HG03520 (cell line): ENCODE data around the gene KCTD8.
"Not testable (repeated sequence)": the region's sequence is repeated elsewhere in the genome, so short reads cannot be mapped to it uniquely, and the experiment has no call there.

ENCODE experiments used
- ATAC-seq: cut with Tn5 transposase; IDR thresholded peaks from one replicate; pipeline ENCODE4 v1.9.1; 2021; ENCODE audit warnings: mild to moderate bottlenecking, moderate library complexity; ENCODE audit not compliant: unreplicated experiment

The KCTD8 gene

GRCh38 chr4:44342800-44343199 is 105.8 kb downstream of the KCTD8 start:
- ATAC-seq, result no peak

GRCh38 chr4:44326741-44327140 is 121.9 kb downstream of the KCTD8 start:
- ATAC-seq, result no peak

GRCh38 chr4:44320833-44321232 is 127.8 kb downstream of the KCTD8 start:
- ATAC-seq, result no peak

- ATAC-seq, result no peak
These were observed 129.5 kb downstream of the KCTD8 start for GRCh38 chr4:44319129-44319528.

- ATAC-seq, result no peak
These were observed 134.9 kb downstream of the KCTD8 start for GRCh38 chr4:44313702-44314101.

- ATAC-seq, result no peak
These were observed 161.1 kb downstream of the KCTD8 start for GRCh38 chr4:44287505-44287904.

- ATAC-seq, result no peak
These were observed 169.1 kb downstream of the KCTD8 start for GRCh38 chr4:44279469-44279868.

GRCh38 chr4:44279066-44279465 is 169.5 kb downstream of the KCTD8 start:
- no peak for ATAC-seq

- no peak for ATAC-seq
These were observed 191.1 kb downstream of the KCTD8 start for GRCh38 chr4:44257461-44257860.

DNA sequence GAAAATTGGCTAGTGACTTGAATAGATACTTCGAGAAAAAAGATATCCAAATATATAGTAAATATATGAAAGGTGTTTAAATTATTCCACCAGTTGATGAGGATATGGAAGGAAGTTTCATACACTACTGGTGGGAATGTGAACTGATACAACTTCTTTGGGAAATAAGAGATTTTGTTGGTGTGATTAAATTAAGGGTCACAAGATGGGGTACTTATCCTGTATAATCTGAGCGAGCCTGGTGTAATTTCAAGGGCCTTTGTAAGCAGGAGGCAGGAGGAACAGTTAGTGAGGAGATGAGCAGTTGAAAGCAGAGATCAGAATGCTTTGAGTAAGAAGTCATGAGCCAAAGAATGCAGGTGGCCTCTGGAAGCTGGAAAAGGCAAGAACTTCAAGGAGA is 192.2 kb downstream of the KCTD8 start:
- ATAC-seq, result no peak

- no peak for ATAC-seq
These were observed 211.0 kb downstream of the KCTD8 start for GRCh38 chr4:44237643-44238042.

GRCh38 chr4:44235897-44236296 is 212.7 kb downstream of the KCTD8 start:
- no peak for ATAC-seq

- ATAC-seq, result no peak
These were observed 216.3 kb downstream of the KCTD8 start for GRCh38 chr4:44232262-44232661.

DNA sequence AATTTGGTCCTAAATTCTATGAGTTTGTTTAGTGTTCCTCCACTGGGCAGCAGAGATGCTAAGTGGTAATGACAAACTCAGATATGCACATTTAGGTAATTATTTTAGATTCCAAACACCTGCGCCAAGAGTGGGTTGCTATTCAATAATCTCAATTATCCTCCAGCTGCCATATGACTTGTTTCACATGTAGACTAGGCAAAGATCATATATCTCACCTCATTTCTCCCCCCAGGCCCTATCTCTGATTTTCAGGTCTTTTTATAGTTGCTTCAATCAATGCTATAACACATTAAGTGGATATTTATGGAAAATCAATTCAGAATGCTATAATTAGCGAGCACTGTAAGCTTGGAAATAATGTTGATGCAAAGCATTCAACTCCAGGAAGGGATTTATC is 217.6 kb downstream of the KCTD8 start:
- no peak for ATAC-seq

GRCh38 chr4:44228326-44228725 is 220.3 kb downstream of the KCTD8 start:
- no peak for ATAC-seq

DNA sequence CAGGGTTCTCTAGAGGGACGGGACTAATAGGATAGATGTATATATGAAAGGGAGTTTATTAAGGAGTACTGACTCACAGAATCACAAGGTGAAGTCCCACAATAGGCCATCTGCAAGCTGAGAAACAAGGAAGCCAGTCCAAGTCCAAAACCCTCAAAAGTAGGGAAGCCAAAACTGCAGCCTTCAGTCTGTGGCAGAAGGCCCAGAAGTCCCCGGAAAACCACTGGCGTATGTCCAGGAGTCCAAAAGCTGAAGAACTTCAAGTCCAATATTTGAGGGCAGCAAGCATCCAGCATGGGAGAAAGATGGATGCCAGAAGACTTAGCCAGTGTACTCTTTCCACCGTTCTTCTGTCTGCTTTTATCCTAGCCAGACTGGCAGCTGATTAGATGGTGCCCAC is 227.2 kb downstream of the KCTD8 start:
- no peak for ATAC-seq

GRCh38 chr4:44210750-44211149 is 237.9 kb downstream of the KCTD8 start:
- ATAC-seq, result no peak

DNA sequence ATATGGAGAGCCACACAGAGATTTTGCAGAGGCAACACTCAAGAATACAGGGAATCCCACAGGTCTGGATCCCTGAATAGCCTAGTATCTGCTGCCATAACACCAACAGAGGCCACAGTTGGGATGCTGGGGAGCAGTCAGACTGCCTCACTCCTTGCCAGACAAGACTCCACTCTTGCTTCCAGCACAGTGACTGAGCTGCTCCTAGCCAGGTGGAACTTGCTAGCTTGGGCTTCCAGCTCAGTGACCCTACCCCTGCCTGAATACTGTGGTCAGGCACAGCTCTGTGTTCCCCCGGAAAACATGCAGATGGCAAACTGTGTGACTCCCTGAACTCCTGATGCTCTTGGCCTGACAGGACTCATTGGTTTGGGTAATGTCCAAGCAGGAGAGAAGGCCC is 251.8 kb downstream of the KCTD8 start:
- ATAC-seq, result no peak

DNA sequence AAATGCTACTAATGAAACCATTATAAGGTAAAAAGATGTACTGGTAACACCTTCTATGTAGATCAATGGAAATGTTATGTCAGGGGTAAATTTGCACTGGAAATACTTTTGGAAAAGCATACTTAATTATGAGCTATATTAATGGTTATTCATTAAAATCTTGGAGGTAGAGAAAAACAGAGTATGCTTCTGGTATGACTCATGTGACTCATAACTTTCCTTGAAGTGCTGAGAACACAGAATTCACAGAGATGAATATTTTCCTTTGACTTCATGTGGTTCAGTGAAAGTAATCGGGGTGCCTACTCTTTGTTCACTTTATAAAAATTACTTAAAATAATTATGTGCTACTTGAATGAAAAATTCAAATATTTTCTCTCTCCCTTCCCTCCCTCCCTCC is 254.2 kb downstream of the KCTD8 start:
- no peak for ATAC-seq

GRCh38 chr4:44186850-44187246 is 261.8 kb downstream of the KCTD8 start:
- ATAC-seq, result no peak

DNA sequence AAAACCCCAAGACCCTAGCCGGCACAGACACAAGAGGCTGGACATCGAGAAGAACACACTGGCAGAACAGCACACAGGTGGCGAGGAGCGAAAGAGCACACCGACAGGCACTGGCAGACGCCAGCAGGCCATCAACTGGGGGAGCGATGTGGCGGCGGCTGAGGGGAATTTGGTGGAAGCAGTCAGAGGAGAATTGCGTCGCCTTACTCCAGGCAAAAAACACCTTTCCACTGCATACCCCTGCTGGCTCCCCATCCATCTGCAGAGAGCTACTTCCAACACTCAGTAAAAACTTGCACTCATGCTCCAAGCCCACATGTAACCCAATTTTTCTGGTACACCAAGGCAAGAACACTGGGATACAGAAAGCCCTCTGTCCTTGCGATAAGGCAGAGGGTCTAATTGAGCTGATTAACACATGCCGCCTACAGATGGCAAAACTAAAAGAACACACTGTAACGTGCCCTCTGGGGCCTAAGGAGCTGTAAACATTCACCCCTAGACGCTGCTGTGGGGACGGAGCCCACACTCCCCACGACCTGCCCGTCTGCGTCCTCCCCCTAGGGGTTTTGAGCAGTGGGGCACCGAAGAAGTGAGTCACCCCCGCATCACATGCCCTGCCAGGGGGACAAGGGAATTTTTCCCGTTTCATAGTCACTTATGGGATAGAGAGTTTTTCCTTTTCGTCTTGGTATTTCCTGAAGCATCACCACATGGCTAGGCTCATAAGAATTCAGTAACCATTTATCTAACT is 262.3 kb downstream of the KCTD8 start:
- no peak for ATAC-seq

DNA sequence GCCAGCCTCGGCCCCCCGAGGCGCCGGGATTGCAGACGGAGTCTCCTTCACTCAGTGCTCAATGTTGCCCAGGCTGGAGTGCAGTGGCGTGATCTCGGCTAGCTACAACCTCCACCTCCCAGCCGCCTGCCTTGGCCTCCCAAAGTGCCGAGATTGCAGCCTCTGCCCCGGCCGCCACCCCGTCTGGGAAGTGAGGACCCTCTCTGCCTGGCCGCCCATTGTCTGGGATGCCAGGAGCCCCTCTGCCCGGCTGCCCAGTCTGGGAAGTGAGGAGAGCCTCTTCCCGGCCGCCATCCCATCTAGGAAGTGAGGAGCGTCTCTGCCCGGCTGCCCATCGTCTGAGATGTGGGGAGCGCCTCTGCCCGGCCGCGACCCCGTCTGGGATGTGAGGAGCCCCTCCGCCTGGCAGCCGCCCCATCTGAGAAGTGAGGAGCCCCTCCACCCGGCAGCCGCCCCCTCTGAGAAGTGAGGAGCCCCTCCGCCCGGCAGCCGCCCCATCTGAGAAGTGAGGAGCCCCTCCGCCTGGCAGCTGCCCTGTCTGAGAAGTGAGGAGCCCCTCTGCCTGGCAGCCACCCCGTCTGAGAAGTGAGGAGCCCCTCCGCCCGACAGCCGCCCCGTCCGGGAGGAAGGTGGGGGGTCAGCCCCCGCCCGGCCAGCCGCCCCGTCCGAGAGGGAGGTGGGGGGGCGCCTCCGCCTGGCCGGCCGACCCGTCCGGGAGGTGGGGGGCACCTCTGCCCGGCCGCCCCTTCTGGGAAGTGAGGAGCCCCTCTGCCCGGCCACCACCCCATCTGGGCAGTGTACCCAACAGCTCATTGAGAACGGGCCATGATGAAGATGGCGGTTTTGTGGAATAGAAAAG is 266.9 kb downstream of the KCTD8 start:
- ATAC-seq, result not testable (repeated sequence)
